SU-DHL-6 (cell line): ENCODE measurements around the gene FGFBP2.

Experiments
- H2AFZ ChIP-seq: fragments of 200-600 bp; sonication (generic); 2 replicates; pipeline ENCODE4 v1.6.1; 2014; ENCODE audit warnings: low read depth, mild to moderate bottlenecking, moderate library complexity, mixed read lengths, antibody characterized with exemption, low read length; ENCODE audit not compliant: severe bottlenecking
- H3F3A ChIP-seq: fragments of 200-600 bp; shearing (Covaris generic); 2 replicates; pipeline ENCODE4 v1.6.0; 2016; ENCODE audit warnings: antibody characterized with exemption, mild to moderate bottlenecking; ENCODE audit not compliant: insufficient read depth
- H3K27ac ChIP-seq: fragments of 200-600 bp; sonication (generic); 2 replicates; pipeline ENCODE4 v1.5.1; 2016; ENCODE audit warnings: low read depth, mild to moderate bottlenecking, low read length, moderate library complexity, mixed read lengths
- H3K27me3 ChIP-seq: fragments of 200-600 bp; sonication (generic), shearing (Covaris generic); 2 replicates; pipeline ENCODE4 v1.6.0; 2014; ENCODE audit warnings: mild to moderate bottlenecking, low read length
- H3K36me3 ChIP-seq: fragments of 200-600 bp; sonication (generic); 2 replicates; pipeline ENCODE4 v1.6.1; 2014; ENCODE audit warnings: mild to moderate bottlenecking, low read length, mixed read lengths
- H3K4me2 ChIP-seq: fragments of 300-600, 200-600 bp; shearing (Covaris generic), sonication (generic); 2 replicates; pipeline ENCODE4 v1.6.0; 2014; ENCODE audit warnings: low read length, low read depth, mild to moderate bottlenecking; ENCODE audit not compliant: poor library complexity, severe bottlenecking
- H3K4me3 ChIP-seq: fragments of 200-600 bp; sonication (generic); 2 replicates; pipeline ENCODE4 v1.5.1; 2014; ENCODE audit warnings: antibody characterized with exemption, low read length, mild to moderate bottlenecking, mixed read lengths; ENCODE audit not compliant: insufficient read depth, poor library complexity, severe bottlenecking
- H3K79me2 ChIP-seq: fragments of 200-600 bp; sonication (generic); 2 replicates; pipeline ENCODE4 v1.6.1; 2014; ENCODE audit warnings: mild to moderate bottlenecking, low read length, moderate library complexity; ENCODE audit not compliant: insufficient read depth
- H3K9ac ChIP-seq: fragments of 200-600 bp; sonication (generic); 2 replicates; pipeline ENCODE4 v1.7.0; 2014; ENCODE audit warnings: mild to moderate bottlenecking, low read length
- H3K9me2 ChIP-seq: fragments of 200-600 bp; sonication (generic); replicated peaks from 2 replicates; pipeline ENCODE4 v1.6.1; 2014; ENCODE audit warnings: low read length; ENCODE audit not compliant: insufficient read depth
- H3K9me3 ChIP-seq: fragments of 200-600 bp; sonication (generic); 2 replicates; pipeline ENCODE4 v1.6.1; 2014; ENCODE audit warnings: low read length, mixed read lengths; ENCODE audit not compliant: insufficient read depth
- H4K20me1 ChIP-seq: fragments of 200-600 bp; sonication (generic); 2 replicates; pipeline ENCODE4 v1.6.1; 2014; ENCODE audit warnings: low read depth, mild to moderate bottlenecking, antibody characterized with exemption, low read length, moderate library complexity, mixed read lengths
- CTCF ChIP-seq: fragments of 200-600 bp; sonication (generic); IDR thresholded peaks from one replicate; pipeline ENCODE4 v1.5.1; 2017; ENCODE audit warnings: antibody characterized with exemption, mild to moderate bottlenecking, low read length, moderate library complexity; ENCODE audit not compliant: insufficient read depth, poor library complexity, severe bottlenecking
- EZH2phosphoT487 ChIP-seq: fragments of 200-600 bp; sonication (generic), shearing (Covaris generic); conservative IDR thresholded peaks from 2 replicates; pipeline ENCODE4 v1.6.1; 2018; ENCODE audit warnings: mild to moderate bottlenecking, antibody characterized with exemption, low read length, moderate library complexity, mixed read lengths

The FGFBP2 gene

GRCh38 chr4:15963001-15963451 is at the start of gene FGFBP2:
TSS of gene FGFBP2 (minus strand) at chr4:15963175. CDS start at chr4:15963129, 46 bp downstream.
- no peaks in the 10 kb centered on the region for H4K20me1 ChIP-seq
- H3K79me2 ChIP-seq: no peaks in the 10 kb centered on the region
- peak; percentile 40 for TF ChIP-seq CTCF
- TF ChIP-seq EZH2phosphoT487: no peak
- no peaks in the 10 kb centered on the region for H3K27me3 ChIP-seq
- H3F3A ChIP-seq: no peaks in the 10 kb centered on the region
- no peak within 1 kb of the TSS for H3K4me2 ChIP-seq
- no peaks in the 10 kb centered on the region for H3K36me3 ChIP-seq
- H3K4me3 ChIP-seq: no peak within 1 kb of the TSS
- H3K27ac ChIP-seq: no peak within 1 kb of the TSS
- no peak within 1 kb of the TSS for H3K9ac ChIP-seq
- no peaks in the 10 kb centered on the region for H3K9me2 ChIP-seq
- no peaks in the 10 kb centered on the region for H3K9me3 ChIP-seq
- H2AFZ ChIP-seq: no peak within 1 kb of the TSS

GRCh38 chr4:16011173-16011572 is 48.2 kb upstream of the FGFBP2 start:
- H3K9me2 ChIP-seq: no peaks in the 10 kb centered on the region
- no peak overlapping the region for H3K4me3 ChIP-seq
- H3K4me2 ChIP-seq: no peak overlapping the region
- H3K9ac ChIP-seq: no peak overlapping the region
- H4K20me1 ChIP-seq: no peaks in the 10 kb centered on the region
- TF ChIP-seq EZH2phosphoT487 (no peak), CTCF (no peak)
- H3K27me3 ChIP-seq: 0 out of 2 replicates have a peak, but pooled peaks cover 2% of the 10 kb centered on the region
- H3K27ac ChIP-seq: no peak overlapping the region
- no peaks in the 10 kb centered on the region for H3F3A ChIP-seq
- no peaks in the 10 kb centered on the region for H3K36me3 ChIP-seq
- no peaks in the 10 kb centered on the region for H3K9me3 ChIP-seq
- H3K79me2 ChIP-seq: no peaks in the 10 kb centered on the region
- H2AFZ ChIP-seq: no peak overlapping the region

GRCh38 chr4:16009153-16009552 is 46.2 kb upstream of the FGFBP2 start:
- H3K4me3 ChIP-seq: no peak overlapping the region
- H3K36me3 ChIP-seq: no peaks in the 10 kb centered on the region
- H3K27me3 ChIP-seq: 0 out of 2 replicates have a peak, but pooled peaks cover 2% of the 10 kb centered on the region
- no peaks in the 10 kb centered on the region for H4K20me1 ChIP-seq
- no peak overlapping the region for H3K4me2 ChIP-seq
- H3K79me2 ChIP-seq: no peaks in the 10 kb centered on the region
- no peak overlapping the region for H3K9ac ChIP-seq
- H3K9me2 ChIP-seq: no peaks in the 10 kb centered on the region
- TF ChIP-seq EZH2phosphoT487: no peak
- TF ChIP-seq CTCF: no peak
- H3F3A ChIP-seq: no peaks in the 10 kb centered on the region
- H3K9me3 ChIP-seq: no peaks in the 10 kb centered on the region
- H2AFZ ChIP-seq: no peak overlapping the region
- H3K27ac ChIP-seq: no peak overlapping the region
